ENCODE data around the gene XAF1. TPM values are rescaled to one million over a fixed set of nuclear protein-coding genes. Genes with fewer than 3 reads are reported as not detected.
A peak's percentile ranks its signal among the peaks of the same experiment; 100 is the strongest.

The XAF1 gene
- polyA plus RNA-seq, 1 of the 3 experiments (the other 2 are of a cell fraction): 0.03 TPM

DNA sequence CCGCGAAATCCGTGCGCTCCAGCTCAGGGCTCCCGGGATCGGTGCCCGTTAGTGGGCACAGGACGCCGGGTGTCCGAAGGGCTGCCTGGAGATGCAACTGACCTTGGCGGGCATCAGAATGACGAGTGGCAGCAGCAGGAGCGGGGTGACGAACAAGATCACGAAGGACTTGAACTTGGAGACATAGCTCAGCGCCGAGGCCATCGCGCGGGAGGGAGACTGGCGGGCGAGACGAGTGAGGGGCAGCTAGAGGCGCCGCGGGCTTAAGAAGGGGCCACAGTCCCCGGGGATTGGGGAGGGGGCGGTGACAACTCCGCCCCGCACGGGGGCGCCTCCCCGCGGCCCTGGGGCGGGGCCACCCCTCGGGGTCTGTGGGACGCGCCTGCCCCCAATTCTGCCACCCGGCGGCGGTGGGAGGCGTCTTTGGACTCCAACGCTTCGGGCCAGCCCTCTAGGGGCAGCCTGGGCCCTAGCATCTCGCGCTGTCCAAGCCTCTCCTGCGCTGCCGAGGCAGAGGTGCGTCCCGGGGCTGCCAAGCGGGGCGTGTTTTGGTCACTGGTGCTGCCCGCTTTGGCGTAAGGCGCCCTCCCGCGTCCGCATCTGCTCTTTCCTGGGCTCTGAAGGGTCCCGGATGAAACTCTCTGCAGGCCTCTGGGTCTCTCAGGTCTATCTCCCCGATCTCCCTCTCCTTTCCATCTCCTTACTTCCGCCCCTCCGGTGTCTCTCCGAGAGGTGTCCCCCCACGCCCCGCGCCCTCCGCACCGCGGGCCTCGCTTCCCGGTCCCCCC lies 42.5 kb upstream of the XAF1 start, which contains the start of gene SLC13A5:
TSS of gene SLC13A5 (minus strand) at position 240 of the 788 bp plus-strand sequence. CDS start at position 204, 36 bp downstream.
- no peaks in the 10 kb centered on the region for H3K4me1 ChIP-seq (ENCODE audit: control insufficient read depth in 1 of 2, insufficient read depth in 2 of 2, low read depth in 1 of 2, low read length in 1 of 2)
- ChIA-PET CTCF (interaction anchor here (0.5 to 0.6 kb wide), 3 partner anchors 47 to 1242 kb away, joined by 3 read pairs; no protein-coding TSS in a partner anchor), POLR2A (no interaction called here)
- peak within 1 kb of the TSS; percentile 11; the same call in 1 of the 2 replicates for H2AFZ ChIP-seq (ENCODE audit: low read depth)
- H3K9me3 ChIP-seq: 0 out of 2 replicates have a peak, but pooled peaks cover 4% of the 10 kb centered on the region
- no peaks in the 10 kb centered on the region for H3K9me2 ChIP-seq
- no peaks in the 10 kb centered on the region for H3K36me3 ChIP-seq (replicated peaks in 1 of 2; ENCODE audit: control insufficient read depth in 1 of 2, insufficient read depth in 2 of 2, low read length in 1 of 2)
- no peak within 1 kb of the TSS for H3K4me3 ChIP-seq (ENCODE audit: low read depth in 2 of 2, low read length in 1 of 2)
- H3K27ac ChIP-seq (ENCODE audit: low read depth in 2 of 2, low read length in 1 of 2): no peak within 1 kb of the TSS
- no peak within 1 kb of the TSS for H3K9ac ChIP-seq
- DNase-seq: peak; percentile 32
- no peak within 1 kb of the TSS; the same call in 1 of the 2 replicates for H3K4me2 ChIP-seq
- WGBS (ENCODE audit: low lambda C conversion rate): 1% methylated on average over 41 of the region's 71 CpGs
- TF ChIP-seq TAF1 (IDR thresholded peaks at IDR 0.05; ENCODE audit: borderline replicate concordance, low read depth, low read length): no peak
- TF ChIP-seq SIN3A (IDR thresholded peaks at IDR 0.05; ENCODE audit: borderline replicate concordance, low read depth, low read length): no peak
- TF ChIP-seq CTCF (IDR thresholded peaks at IDR 0.05): peak; percentile 33
- no peak for TF ChIP-seq GABPA (IDR thresholded peaks at IDR 0.05; ENCODE audit: low read depth)
- no peak for TF ChIP-seq CHD2 (IDR thresholded peaks at IDR 0.05; ENCODE audit: low read length, partially characterized antibody)
- no peaks in the 10 kb centered on the region for H4K20me1 ChIP-seq (ENCODE audit: insufficient read depth)
- H3K79me2 ChIP-seq (ENCODE audit: insufficient read depth): no peaks in the 10 kb centered on the region
- no peaks in the 10 kb centered on the region for H3F3A ChIP-seq (replicated peaks; ENCODE audit: insufficient read depth)
- peaks cover 55% of the 10 kb centered on the region; the same call in 1 of the 2 replicates for H3K27me3 ChIP-seq (ENCODE audit: insufficient read depth)

GRCh38 chr17:6713918-6714271 lies 42.0 kb upstream of the XAF1 start:
- H2AFZ ChIP-seq (ENCODE audit: low read depth): peak overlapping the region; percentile 11; the same call in 1 of the 2 replicates
- H3K9me2 ChIP-seq: no peaks in the 10 kb centered on the region
- no peaks in the 10 kb centered on the region for H3K79me2 ChIP-seq (ENCODE audit: insufficient read depth)
- no peak overlapping the region for H3K9ac ChIP-seq
- H3F3A ChIP-seq (replicated peaks; ENCODE audit: insufficient read depth): no peaks in the 10 kb centered on the region
- no peaks in the 10 kb centered on the region for H4K20me1 ChIP-seq (ENCODE audit: insufficient read depth)
- CTCF ChIA-PET: interaction anchor here (0.5 to 1.7 kb wide), 3 partner anchors 9 to 121 kb away, joined by 3 to 4 read pairs (median 3); no protein-coding TSS in a partner anchor
- H3K9me3 ChIP-seq: 0 out of 2 replicates have a peak, but pooled peaks cover 4% of the 10 kb centered on the region
- WGBS (ENCODE audit: low lambda C conversion rate): 8% methylated on average over 19 of the region's 29 CpGs
- TF ChIP-seq CHD2 (IDR thresholded peaks at IDR 0.05; ENCODE audit: low read length, partially characterized antibody) (no peak), TAF1 (IDR thresholded peaks at IDR 0.05; ENCODE audit: borderline replicate concordance, low read depth, low read length) (no peak), NRF1 (IDR thresholded peaks at IDR 0.05; ENCODE audit: low read depth, low read length) (no peak), POLR2AphosphoS5 (IDR thresholded peaks at IDR 0.05; ENCODE audit: low read depth, low read length) (no peak), SIN3A (IDR thresholded peaks at IDR 0.05; ENCODE audit: borderline replicate concordance, low read depth, low read length) (no peak)
- TF ChIP-seq, protein P1, sequence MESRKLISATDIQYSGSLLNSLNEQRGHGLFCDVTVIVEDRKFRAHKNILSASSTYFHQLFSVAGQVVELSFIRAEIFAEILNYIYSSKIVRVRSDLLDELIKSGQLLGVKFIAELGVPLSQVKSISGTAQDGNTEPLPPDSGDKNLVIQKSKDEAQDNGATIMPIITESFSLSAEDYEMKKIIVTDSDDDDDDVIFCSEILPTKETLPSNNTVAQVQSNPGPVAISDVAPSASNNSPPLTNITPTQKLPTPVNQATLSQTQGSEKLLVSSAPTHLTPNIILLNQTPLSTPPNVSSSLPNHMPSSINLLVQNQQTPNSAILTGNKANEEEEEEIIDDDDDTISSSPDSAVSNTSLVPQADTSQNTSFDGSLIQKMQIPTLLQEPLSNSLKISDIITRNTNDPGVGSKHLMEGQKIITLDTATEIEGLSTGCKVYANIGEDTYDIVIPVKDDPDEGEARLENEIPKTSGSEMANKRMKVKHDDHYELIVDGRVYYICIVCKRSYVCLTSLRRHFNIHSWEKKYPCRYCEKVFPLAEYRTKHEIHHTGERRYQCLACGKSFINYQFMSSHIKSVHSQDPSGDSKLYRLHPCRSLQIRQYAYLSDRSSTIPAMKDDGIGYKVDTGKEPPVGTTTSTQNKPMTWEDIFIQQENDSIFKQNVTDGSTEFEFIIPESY (IDR thresholded peaks at IDR 0.05; ENCODE audit: borderline replicate concordance, low read depth): no peak
- no peak overlapping the region; the same call in 1 of the 2 replicates for H3K4me2 ChIP-seq
- H3K27me3 ChIP-seq (ENCODE audit: insufficient read depth): peaks cover 53% of the 10 kb centered on the region; the same call in 1 of the 2 replicates
- no peaks in the 10 kb centered on the region for H3K36me3 ChIP-seq (replicated peaks in 1 of 2; ENCODE audit: control insufficient read depth in 1 of 2, insufficient read depth in 2 of 2, low read length in 1 of 2)
- no peak overlapping the region for H3K4me3 ChIP-seq (ENCODE audit: low read depth in 2 of 2, low read length in 1 of 2)
- no peak overlapping the region for H3K27ac ChIP-seq (ENCODE audit: low read depth in 2 of 2, low read length in 1 of 2)
- no peak for DNase-seq
- POLR2A ChIA-PET: no interaction called here
- no peaks in the 10 kb centered on the region for H3K4me1 ChIP-seq (ENCODE audit: control insufficient read depth in 1 of 2, insufficient read depth in 2 of 2, low read depth in 1 of 2, low read length in 1 of 2)

Data from SK-N-SH (cell line).